GM12878 (cell line): ENCODE results near the gene RNF43. TPM values are rescaled to one million over a fixed set of nuclear protein-coding genes. Genes with fewer than 3 reads are reported as not detected.

Experiments used
- ATAC-seq: fragments of 200-7000 bp; cut with Tn5 transposase; 3 replicates; pipeline ENCODE4 v1.9.1; 2020; ENCODE audit warnings: mild to moderate bottlenecking, moderate library complexity
- BruUV-seq: library from RNA; stranded (reverse); fragments of 400-500 nt; replicated peaks from 2 replicates; lab custom pipeline; 2021; lab: Mats Ljungman, UMichigan
- CTCF ChIA-PET: fragments of 300-600 bp; sonication (Branson Sonifier 250); formaldehyde crosslinking; extraction: SDS; loops from one replicate; lab custom pipeline; 2021; ENCODE audit warnings: inconsistent platforms; lab: Yijun Ruan, JAX
- POLR2A ChIA-PET: fragments of 350-600 bp; formaldehyde crosslinking; extraction: SDS; loops from one replicate; lab custom pipeline; 2021; ENCODE audit warnings: inconsistent platforms; lab: Charles Lee
- RAD21 ChIA-PET: fragments of 300-600 bp; sonication (Branson Sonifier 250); formaldehyde crosslinking; loops from one replicate; lab custom pipeline; 2023; ENCODE audit warnings: antibody characterized with exemption; ENCODE audit not compliant: unreplicated experiment; lab: Charles Lee
- SMC1A ChIA-PET: fragments of 300-600 bp; sonication (Branson Sonifier 250); formaldehyde crosslinking; loops from one replicate; lab custom pipeline; 2023; ENCODE audit not compliant: unreplicated experiment, uncharacterized antibody; lab: Charles Lee
- DNase-seq: peaks from one replicate; pipeline ENCODE4 v3.0.0-alpha.2; 2011; ENCODE audit warnings: low read depth, low spot score
- FAIRE-seq: peaks from 3 replicates; lab custom pipeline; 2011; peaks lifted over from hg19 to GRCh38; lab: Jason Lieb, UNC
- H2AFZ ChIP-seq: 2 replicates; pipeline ENCODE4 v1.6.0; 2011; ENCODE audit warnings: low read depth, low read length, control low read depth; ENCODE audit not compliant: control insufficient read depth
- H3K27ac ChIP-seq: 2 replicates; pipeline ENCODE4 v1.5.1; 2011; ENCODE audit warnings: control low read depth; ENCODE audit not compliant: control insufficient read depth, insufficient read depth
- H3K27me3 ChIP-seq, 2 experiments: replicated peaks in 1 of 2; 2 replicates each; pipeline versions ENCODE4 v1.6.0 to v1.6.1; 2011; ENCODE audit warnings: low read length in 1 of 2; ENCODE audit not compliant: control insufficient read depth in 2 of 2, insufficient read depth in 2 of 2
- H3K36me3 ChIP-seq, 2 experiments: 2 replicates each; pipeline ENCODE4 v1.5.1; 2011; ENCODE audit warnings: low read length in 1 of 2; ENCODE audit not compliant: control insufficient read depth in 2 of 2, insufficient read depth in 2 of 2
- H3K4me1 ChIP-seq: 2 replicates; pipeline ENCODE4 v1.6.1; 2011; ENCODE audit warnings: mild to moderate bottlenecking, low read length, moderate library complexity, mixed read lengths; ENCODE audit not compliant: control insufficient read depth, insufficient read depth
- H3K4me2 ChIP-seq: 2 replicates; pipeline ENCODE4 v1.6.0; 2011; ENCODE audit warnings: control low read depth; ENCODE audit not compliant: control insufficient read depth, insufficient read depth
- H3K4me3 ChIP-seq: fragments of 200-600 bp; sonication (generic); 2 replicates; pipeline ENCODE4 v1.5.1; 2016
- H3K79me2 ChIP-seq: 2 replicates; pipeline ENCODE4 v1.6.0; 2011; ENCODE audit warnings: low read length; ENCODE audit not compliant: control insufficient read depth, insufficient read depth
- H3K9ac ChIP-seq: 2 replicates; pipeline ENCODE4 v1.8.0; 2011; ENCODE audit warnings: low read length, control low read depth, mixed read lengths; ENCODE audit not compliant: control insufficient read depth, insufficient read depth
- H3K9me3 ChIP-seq: replicated peaks from 3 replicates; pipeline ENCODE4 v1.5.1; 2011; ENCODE audit warnings: mild to moderate bottlenecking, low read length; ENCODE audit not compliant: control insufficient read depth, insufficient read depth
- H4K20me1 ChIP-seq: 2 replicates; pipeline ENCODE4 v1.6.0; 2011; ENCODE audit not compliant: control insufficient read depth, insufficient read depth
- HDGF ChIP-seq: fragments of 450-650 bp; IDR thresholded peaks from 2 replicates; pipeline ENCODE4 v1.6.1; 2016; ENCODE audit warnings: antibody characterized with exemption
- IKZF2 ChIP-seq, 2 experiments: fragments of 450-650 bp; IDR thresholded peaks; 2 replicates each; pipeline ENCODE4 v1.6.1; 2017; ENCODE audit warnings: mild to moderate bottlenecking in 2 of 2, moderate library complexity in 2 of 2
- MYC ChIP-seq: IDR thresholded peaks from 2 replicates; pipeline ENCODE4 v1.6.1; 2011; ENCODE audit warnings: mild to moderate bottlenecking, low read length, moderate library complexity, inconsistent platforms; ENCODE audit not compliant: insufficient read depth, insufficient replicate concordance, insufficient read length, severe bottlenecking
- NFYA ChIP-seq: IDR thresholded peaks from 2 replicates; pipeline ENCODE4 v1.6.1; 2011; ENCODE audit warnings: low read depth, mild to moderate bottlenecking, low read length, improper control_type of control experiment, borderline replicate concordance
- PML ChIP-seq: IDR thresholded peaks from 2 replicates; pipeline ENCODE4 v1.6.1; 2012; ENCODE audit warnings: low read length, inconsistent platforms
- RAD51 ChIP-seq: fragments of 450-650 bp; IDR thresholded peaks from 2 replicates; pipeline ENCODE4 v1.6.1; 2016; ENCODE audit warnings: moderate library complexity, mild to moderate bottlenecking, inconsistent platforms
- SMC3 ChIP-seq: IDR thresholded peaks from 2 replicates; pipeline ENCODE4 v1.6.1; 2011; ENCODE audit warnings: low read length, improper control_type of control experiment, borderline replicate concordance
- STAT1 ChIP-seq: fragments of 450-650 bp; conservative IDR thresholded peaks from 2 replicates; pipeline ENCODE4 v1.6.1; 2014; ENCODE audit warnings: antibody characterized with exemption, mild to moderate bottlenecking
- STAT3 ChIP-seq: IDR thresholded peaks from 2 replicates; pipeline ENCODE4 v1.6.1; 2011; ENCODE audit warnings: low read depth, low read length, improper control_type of control experiment
- SUPT20H ChIP-seq: IDR thresholded peaks from 2 replicates; pipeline ENCODE4 v1.6.1; 2011; ENCODE audit warnings: low read depth, mild to moderate bottlenecking, low read length, moderate library complexity, borderline replicate concordance; ENCODE audit not compliant: control insufficient read depth
- TCF12 ChIP-seq: IDR thresholded peaks from 2 replicates; pipeline ENCODE4 v1.6.1; 2011; ENCODE audit warnings: low read depth, mild to moderate bottlenecking, low read length
- ZNF687 ChIP-seq: fragments of 450-650 bp; IDR thresholded peaks from 2 replicates; pipeline ENCODE4 v1.6.1; 2017; ENCODE audit warnings: mild to moderate bottlenecking, moderate library complexity
- whole genome bisulfite sequencing: methylation state at CpG from one replicate; pipeline ENCODE4 v1.1.6; 2016; ENCODE audit warnings: low lambda C conversion rate; ENCODE audit not compliant: insufficient replicate concordance, insufficient coverage; ENCODE audit errors: missing lambda C conversion rate; 5-methylcytosine and 5-hydroxymethylcytosine counted together
- in situ Hi-C: fragments of 300-500 bp; cut with MboI; formaldehyde crosslinking; loops from 9 replicates; pipeline ENCODE4 v1.14.3; 2018; ENCODE audit warnings: mixed read lengths
- intact Hi-C: fragments of 100-400 bp; cut with micrococcal nuclease; formaldehyde crosslinking; loops from one replicate; pipeline ENCODE4 v1.14.2; 2022; ENCODE audit not compliant: unreplicated experiment
- polyA plus RNA-seq, 11 experiments: library from polyadenylated mRNA; depleted of rRNA in 4 of 11; unstranded in 6 of 11; stranded (reverse) in 5 of 11; fragments of >200 nt; fragmentation: Nextera tagmentation in 4 of 11; fragmentation: Illumina TruSeq in 1 of 11; extraction: Ambion mirVana in 4 of 11; extraction: Trizol in 1 of 11; gene quantifications; 1 replicate in 1 of 11; 2 replicates in 10 of 11; pipeline versions ENCODE4 v1.2.1 to v1.2.3, GENCODE V29; 2011 to 2016; ENCODE audit warnings: inconsistent platforms in 2 of 11, missing spikeins in 2 of 11, low read depth in 1 of 11
- total RNA-seq, 4 experiments: library from RNA; depleted of rRNA in 3 of 4; stranded (reverse); fragments of >200 nt in 3 of 4; fragmentation: Illumina TruSeq in 1 of 4; extraction: Trizol in 1 of 4; gene quantifications; 2 replicates each; pipeline versions ENCODE4 v1.2.1 to v1.2.3, GENCODE V29; 2013 to 2021
- TF ChIP-seq, protein P1 (sequence below): fragments of 450-650 bp; IDR thresholded peaks from 2 replicates; pipeline ENCODE4 v1.6.1; 2016; ENCODE audit warnings: mild to moderate bottlenecking
- TF ChIP-seq, protein P2 (sequence below): fragments of 450-650 bp; IDR thresholded peaks from 2 replicates; pipeline ENCODE4 v1.6.1; 2017; ENCODE audit warnings: mild to moderate bottlenecking, low read depth, inconsistent platforms; ENCODE audit not compliant: poor library complexity, severe bottlenecking
- TF ChIP-seq, protein P3 (sequence below): IDR thresholded peaks from 2 replicates; pipeline ENCODE4 v1.6.1; 2012; ENCODE audit warnings: low read depth, low read length, improper control_type of control experiment

The RNF43 gene
- total and polyA plus RNA-seq, 10 of the 15 experiments (the other 5 are each of a cell fraction or from before 2014, with no cell fraction given), result 1.2 to 16.7 (median 5.5) TPM

DNA sequence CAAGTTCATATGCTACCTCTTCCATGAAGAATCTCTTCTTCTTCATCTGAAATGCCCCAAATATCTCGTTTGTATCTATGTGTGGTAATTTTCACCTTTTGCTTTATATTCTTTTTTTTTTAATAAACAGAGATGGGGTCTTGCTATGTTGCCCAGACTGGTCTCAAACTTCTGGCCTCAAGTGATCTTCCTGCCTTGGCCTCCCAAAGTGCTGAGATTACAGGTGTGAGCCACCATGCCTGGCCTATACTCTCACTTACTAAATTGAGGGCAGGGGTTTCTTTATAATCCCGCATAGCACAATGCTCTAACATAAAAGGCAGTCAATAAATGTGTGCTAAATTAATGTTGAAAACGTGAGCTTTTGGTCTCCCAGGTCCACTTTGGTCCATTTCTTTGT, 30.6 kb downstream of the RNF43 start:
- RAD21 ChIA-PET, result no interaction called here
- H3K27ac ChIP-seq, result no peak overlapping the region
- H3K4me2 ChIP-seq, result no peak overlapping the region
- H3K27me3 ChIP-seq, result no peaks in the 10 kb centered on the region
- H3K4me3 ChIP-seq, result no peak overlapping the region
- no peak for FAIRE-seq
- CTCF ChIA-PET, result interaction anchor here (0.7 to 1.4 kb wide), 3 partner anchors 8 to 42 kb away, joined by 3 to 7 read pairs (median 3); no protein-coding TSS in a partner anchor
- POLR2A ChIA-PET, result no interaction called here
- H3K9ac ChIP-seq, result no peak overlapping the region
- peaks cover 2% of the 10 kb centered on the region for H3K79me2 ChIP-seq
- SMC1A ChIA-PET, result interaction anchor here (4.4 kb wide), 1 partner anchor 30 kb away, joined by 12 read pairs; the partner anchor contains the start of gene RNF43
- WGBS, result 39% methylated on average over 3 of the region's 3 CpGs
- no peaks in the 10 kb centered on the region; a peak in 2 of 4 replicates for H3K36me3 ChIP-seq
- H2AFZ ChIP-seq, result no peak overlapping the region
- intact Hi-C loops, result no loop called here
- DNase-seq, result no peak
- peaks cover 18% of the 10 kb centered on the region for H3K4me1 ChIP-seq
- BruUV-seq, result no TSS peak
- no peaks in the 10 kb centered on the region for H4K20me1 ChIP-seq
- in situ Hi-C loops, result no loop called here
- H3K9me3 ChIP-seq, result no peaks in the 10 kb centered on the region
- ATAC-seq, result no peak
- TF ChIP-seq MYC (no peak), STAT3 (no peak), NFYA (no peak), SUPT20H (no peak), PML (no peak), RAD51 (no peak), TCF12 (no peak), STAT1 (no peak), IKZF2 (IDR thresholded peaks at IDR 0.05) (no peak), HDGF (no peak), SMC3 (no peak), ZNF687 (no peak)
- TF ChIP-seq, protein P1, sequence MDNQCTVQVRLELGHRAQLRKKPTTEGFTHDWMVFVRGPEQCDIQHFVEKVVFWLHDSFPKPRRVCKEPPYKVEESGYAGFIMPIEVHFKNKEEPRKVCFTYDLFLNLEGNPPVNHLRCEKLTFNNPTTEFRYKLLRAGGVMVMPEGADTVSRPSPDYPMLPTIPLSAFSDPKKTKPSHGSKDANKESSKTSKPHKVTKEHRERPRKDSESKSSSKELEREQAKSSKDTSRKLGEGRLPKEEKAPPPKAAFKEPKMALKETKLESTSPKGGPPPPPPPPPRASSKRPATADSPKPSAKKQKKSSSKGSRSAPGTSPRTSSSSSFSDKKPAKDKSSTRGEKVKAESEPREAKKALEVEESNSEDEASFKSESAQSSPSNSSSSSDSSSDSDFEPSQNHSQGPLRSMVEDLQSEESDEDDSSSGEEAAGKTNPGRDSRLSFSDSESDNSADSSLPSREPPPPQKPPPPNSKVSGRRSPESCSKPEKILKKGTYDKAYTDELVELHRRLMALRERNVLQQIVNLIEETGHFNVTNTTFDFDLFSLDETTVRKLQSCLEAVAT, result no peak
- TF ChIP-seq, protein P2, sequence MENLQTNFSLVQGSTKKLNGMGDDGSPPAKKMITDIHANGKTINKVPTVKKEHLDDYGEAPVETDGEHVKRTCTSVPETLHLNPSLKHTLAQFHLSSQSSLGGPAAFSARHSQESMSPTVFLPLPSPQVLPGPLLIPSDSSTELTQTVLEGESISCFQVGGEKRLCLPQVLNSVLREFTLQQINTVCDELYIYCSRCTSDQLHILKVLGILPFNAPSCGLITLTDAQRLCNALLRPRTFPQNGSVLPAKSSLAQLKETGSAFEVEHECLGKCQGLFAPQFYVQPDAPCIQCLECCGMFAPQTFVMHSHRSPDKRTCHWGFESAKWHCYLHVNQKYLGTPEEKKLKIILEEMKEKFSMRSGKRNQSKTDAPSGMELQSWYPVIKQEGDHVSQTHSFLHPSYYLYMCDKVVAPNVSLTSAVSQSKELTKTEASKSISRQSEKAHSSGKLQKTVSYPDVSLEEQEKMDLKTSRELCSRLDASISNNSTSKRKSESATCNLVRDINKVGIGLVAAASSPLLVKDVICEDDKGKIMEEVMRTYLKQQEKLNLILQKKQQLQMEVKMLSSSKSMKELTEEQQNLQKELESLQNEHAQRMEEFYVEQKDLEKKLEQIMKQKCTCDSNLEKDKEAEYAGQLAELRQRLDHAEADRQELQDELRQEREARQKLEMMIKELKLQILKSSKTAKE, result no peak
- TF ChIP-seq, protein P3, sequence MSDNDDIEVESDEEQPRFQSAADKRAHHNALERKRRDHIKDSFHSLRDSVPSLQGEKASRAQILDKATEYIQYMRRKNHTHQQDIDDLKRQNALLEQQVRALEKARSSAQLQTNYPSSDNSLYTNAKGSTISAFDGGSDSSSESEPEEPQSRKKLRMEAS, result no peak
- TF ChIP-seq, all 136 proteins: peak for 0
